ENCODE measurements around the gene RCAN2. TPM values are rescaled to one million over a fixed set of nuclear protein-coding genes. Genes with fewer than 3 reads are reported as not detected.

Gene RCAN2
- total RNA-seq, 1 experiment from 2014 or later = not detected

DNA sequence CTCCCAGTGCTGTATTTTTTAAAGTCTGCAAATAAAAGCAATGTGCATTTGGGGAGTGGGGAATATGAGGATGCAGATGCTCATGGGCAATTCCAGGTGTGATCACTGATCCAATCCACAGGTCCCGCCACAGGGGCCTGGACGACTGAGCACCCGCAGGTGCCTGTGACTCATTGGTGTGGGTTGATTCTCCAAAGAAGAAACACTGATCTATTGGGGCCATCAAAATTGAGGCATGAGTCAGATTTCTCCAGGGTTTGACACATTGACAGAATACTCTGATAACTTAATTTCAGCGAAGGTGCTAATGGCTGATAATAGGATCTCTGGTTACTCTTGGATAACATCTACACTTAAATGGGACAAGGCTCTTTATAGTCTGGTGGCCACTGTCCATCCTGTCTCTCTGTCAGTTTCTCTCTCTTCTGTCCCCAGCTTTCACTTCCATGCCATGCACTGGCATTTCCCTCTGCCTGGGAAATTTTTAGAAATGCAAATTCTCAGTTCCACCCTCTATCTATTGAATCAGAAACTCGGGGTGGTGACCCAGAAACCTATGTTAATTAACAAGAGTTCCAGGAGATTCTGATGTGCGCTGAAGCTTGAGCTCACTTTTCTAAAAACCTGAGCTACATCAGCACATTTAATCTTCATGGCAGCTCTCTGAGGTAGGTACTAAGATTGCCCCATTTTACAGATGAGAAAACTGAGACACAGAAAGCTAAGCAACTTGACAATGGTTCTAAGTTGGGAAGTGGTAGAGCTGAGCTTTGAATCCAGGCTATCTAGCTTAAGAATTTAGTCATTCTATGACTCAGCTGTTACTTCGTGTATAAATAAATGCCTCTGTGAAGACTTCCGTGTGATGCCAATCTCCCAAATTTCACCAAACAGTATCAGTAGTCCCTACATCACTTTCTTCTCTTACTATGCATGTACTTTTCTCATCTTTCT, 10.2 kb upstream of the RCAN2 start:
- no peak for TF ChIP-seq CTCF (IDR thresholded peaks at IDR 0.05; ENCODE audit: insufficient read depth in 1 of 2, low read depth in 1 of 2, low read length in 1 of 2, severe bottlenecking in 1 of 2, unreplicated experiment in 1 of 2)
- H3K27me3 ChIP-seq (replicated peaks; ENCODE audit: control insufficient read depth, insufficient read depth, low read length) = no peaks in the 10 kb centered on the region
- Mint-ChIP-seq H3K4me1 (ENCODE audit: low read depth, unreplicated experiment) (no peaks in the 10 kb centered on the region), H3K27me3 (ENCODE audit: insufficient read depth, unreplicated experiment) (peaks cover 7% of the 10 kb centered on the region), H3K4me3 (ENCODE audit: unreplicated experiment) (no peak overlapping the region), H3K36me3 (ENCODE audit: insufficient read depth, unreplicated experiment) (no peaks in the 10 kb centered on the region), H3K9me3 (ENCODE audit: unreplicated experiment) (no peaks in the 10 kb centered on the region), H3K27ac (ENCODE audit: unreplicated experiment) (no peak overlapping the region)
- intact Hi-C loops (cut with micrococcal nuclease; ENCODE audit: unreplicated experiment) = no loop called here
- no peaks in the 10 kb centered on the region for H3K9me3 ChIP-seq
- no peak for DNase-seq
- ChIA-PET POLR2A (no interaction called here), CTCF (no interaction called here)
- no peak overlapping the region for H3K4me3 ChIP-seq (ENCODE audit: low read depth, low read length)
- H3K4me1 ChIP-seq = no peaks in the 10 kb centered on the region
- no TSS peak for BruUV-seq (replicated peaks)
- H3K36me3 ChIP-seq (ENCODE audit: control insufficient read depth, insufficient read depth, low read length) = no peaks in the 10 kb centered on the region

DNA sequence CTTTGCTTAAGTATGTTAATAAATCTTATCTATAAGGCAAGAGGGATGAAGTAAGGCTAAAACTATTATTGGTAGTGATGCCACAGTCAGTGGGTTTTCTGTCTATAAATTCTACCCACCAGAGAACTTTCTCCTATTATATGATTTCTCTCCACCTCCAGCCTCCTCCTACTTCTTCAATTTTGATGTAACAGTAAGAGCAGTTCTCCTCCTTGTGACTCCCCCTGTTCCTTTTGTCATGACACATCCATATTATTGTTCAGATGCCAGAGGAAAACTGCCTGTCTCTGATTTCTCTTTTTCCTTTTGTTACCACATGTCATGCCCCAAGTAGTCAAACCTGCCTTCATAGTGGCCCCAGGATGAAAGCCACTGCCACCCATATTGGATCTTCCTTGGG, 9.1 kb upstream of the RCAN2 start:
- Histone ChIP-seq H3K36me3 (ENCODE audit: control insufficient read depth, insufficient read depth, low read length) (no peaks in the 10 kb centered on the region), H3K27me3 (replicated peaks; ENCODE audit: control insufficient read depth, insufficient read depth, low read length) (no peaks in the 10 kb centered on the region), H3K4me3 (ENCODE audit: low read depth, low read length) (no peak overlapping the region), H3K9me3 (no peaks in the 10 kb centered on the region), H3K4me1 (no peaks in the 10 kb centered on the region)
- H3K4me1 Mint-ChIP-seq (ENCODE audit: low read depth, unreplicated experiment) = no peaks in the 10 kb centered on the region
- BruUV-seq (replicated peaks) = no TSS peak
- intact Hi-C loops (cut with micrococcal nuclease; ENCODE audit: unreplicated experiment) = no loop called here
- H3K36me3 Mint-ChIP-seq (ENCODE audit: insufficient read depth, unreplicated experiment) = no peaks in the 10 kb centered on the region
- no peak for TF ChIP-seq CTCF (IDR thresholded peaks at IDR 0.05; ENCODE audit: insufficient read depth in 1 of 2, low read depth in 1 of 2, low read length in 1 of 2, severe bottlenecking in 1 of 2, unreplicated experiment in 1 of 2)
- H3K27me3 Mint-ChIP-seq (ENCODE audit: insufficient read depth, unreplicated experiment) = peaks cover 14% of the 10 kb centered on the region
- no peaks in the 10 kb centered on the region for H3K9me3 Mint-ChIP-seq (ENCODE audit: unreplicated experiment)
- DNase-seq = no peak
- H3K27ac Mint-ChIP-seq (ENCODE audit: unreplicated experiment) = no peak overlapping the region
- H3K4me3 Mint-ChIP-seq (ENCODE audit: unreplicated experiment) = no peak overlapping the region
- POLR2A ChIA-PET = no interaction called here
- CTCF ChIA-PET = no interaction called here

GRCh38 chr6:46491628-46492547, 639 bp upstream of the RCAN2 start:
- Histone ChIP-seq H3K27me3 (replicated peaks; ENCODE audit: control insufficient read depth, insufficient read depth, low read length) (no peaks in the 10 kb centered on the region; the same call in none of the 2 replicates), H3K4me3 (ENCODE audit: low read depth, low read length) (peak overlapping the region; percentile 44), H3K9me3 (no peaks in the 10 kb centered on the region), H3K4me1 (peaks cover 9% of the 10 kb centered on the region; the same call in 1 of the 2 replicates), H3K36me3 (ENCODE audit: control insufficient read depth, insufficient read depth, low read length) (no peaks in the 10 kb centered on the region)
- H3K27me3 Mint-ChIP-seq (ENCODE audit: insufficient read depth, unreplicated experiment) = peaks cover 33% of the 10 kb centered on the region
- H3K4me1 Mint-ChIP-seq (ENCODE audit: low read depth, unreplicated experiment) = peaks cover 7% of the 10 kb centered on the region
- no peak overlapping the region for H3K27ac Mint-ChIP-seq (ENCODE audit: unreplicated experiment)
- POLR2A ChIA-PET = no interaction called here
- DNase-seq = peak in 1 of 2 experiments; percentile 23
- CTCF ChIA-PET = interaction anchor here (1.4 kb wide), 1 partner anchor 73 kb away, joined by 3 read pairs; no protein-coding TSS in a partner anchor
- H3K4me3 Mint-ChIP-seq (ENCODE audit: unreplicated experiment) = peak overlapping the region; percentile 73
- H3K9me3 Mint-ChIP-seq (ENCODE audit: unreplicated experiment) = no peaks in the 10 kb centered on the region
- TF ChIP-seq CTCF (IDR thresholded peaks at IDR 0.05; ENCODE audit: insufficient read depth in 1 of 2, low read depth in 1 of 2, low read length in 1 of 2, severe bottlenecking in 1 of 2, unreplicated experiment in 1 of 2) = peak; percentile 16 to 67
- no peaks in the 10 kb centered on the region for H3K36me3 Mint-ChIP-seq (ENCODE audit: insufficient read depth, unreplicated experiment)
- intact Hi-C loops (cut with micrococcal nuclease; ENCODE audit: unreplicated experiment) = loop anchor here (5.0 to 10.0 kb wide), 2 partner anchors 135 to 397 kb away; no protein-coding TSS in a partner anchor
- no TSS peak for BruUV-seq (replicated peaks)

Data from Caco-2 (cell line).